NCI-H1694 treated with DMSO at 0.1 percent for 48 hours (cell line): Measurements from ENCODE around the gene FOXD4L1.
"Not testable (repeated sequence)": the region's sequence is repeated elsewhere in the genome, so short reads cannot be mapped to it uniquely, and the experiment has no call there.

Experiments used
- DNase-seq: peaks from one replicate; lab custom pipeline; 2025; lab: John Stamatoyannopoulos, UW

The FOXD4L1 gene

GRCh38 chr2:113498365-113498764, at the start of gene FOXD4L1:
Gene FOXD4L1, plus strand, starts transcription at chr2:113498665. Its CDS starts 592 bp downstream, at chr2:113499257.
- DNase-seq: not testable (repeated sequence)

DNA sequence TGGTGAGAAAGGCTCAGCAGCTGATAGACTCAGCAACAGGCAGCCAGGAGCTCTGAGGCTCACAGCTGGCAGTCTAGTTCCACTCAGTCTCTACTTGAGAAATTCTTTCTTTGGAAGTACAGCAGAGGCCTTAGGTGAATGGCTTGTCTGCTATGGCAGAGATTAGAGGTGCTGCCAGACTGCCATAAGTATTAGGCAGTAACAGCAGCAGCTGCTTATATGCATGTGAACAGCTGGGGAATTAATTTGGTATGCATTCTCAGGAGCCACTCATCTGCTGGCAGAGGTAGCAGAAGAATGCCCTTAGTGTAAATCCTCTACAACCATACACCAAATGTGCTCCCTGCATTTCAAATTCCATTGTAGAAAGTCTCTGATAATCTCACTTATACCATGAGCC, 32.7 kb upstream of the FOXD4L1 start:
- not testable (repeated sequence) for DNase-seq

DNA sequence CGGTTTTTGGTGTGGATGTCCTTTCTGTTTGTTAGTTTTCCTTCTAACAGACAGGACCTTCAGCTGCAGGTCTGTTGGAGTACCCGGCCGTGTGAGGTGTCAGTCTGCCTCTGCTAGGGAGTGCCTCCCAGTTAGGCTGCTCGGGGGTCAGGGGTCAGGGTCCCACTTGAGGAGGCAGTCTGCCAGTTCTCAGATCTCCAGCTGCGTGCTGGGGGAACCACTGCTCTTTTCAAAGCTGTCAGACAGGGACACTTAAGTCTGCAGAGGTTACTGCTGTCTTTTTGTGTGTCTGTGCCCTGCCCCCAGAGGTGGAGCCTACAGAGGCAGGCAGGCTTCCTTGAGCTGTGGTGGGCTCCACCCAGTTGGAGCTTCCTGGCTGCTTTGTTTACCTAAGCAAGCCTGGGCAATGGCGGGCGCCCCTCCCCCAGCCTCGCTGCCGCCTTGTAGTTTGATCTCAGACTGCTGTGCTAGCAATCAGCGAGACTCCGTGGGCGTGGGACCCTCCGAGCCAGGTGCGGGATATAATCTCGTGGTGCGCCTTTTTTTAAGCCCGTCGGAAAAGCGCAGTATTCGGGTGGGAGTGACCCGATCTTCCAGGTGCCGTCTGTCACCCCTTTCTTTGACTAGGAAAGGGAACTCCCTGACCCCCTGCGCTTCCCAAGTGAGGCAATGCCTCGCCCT, 21.6 kb upstream of the FOXD4L1 start:
- DNase-seq: not testable (repeated sequence)

GRCh38 chr2:113496527-113496926, 1.9 kb upstream of the FOXD4L1 start:
- not testable (repeated sequence) for DNase-seq

- DNase-seq: not testable (repeated sequence)
Observed at GRCh38 chr2:113499019-113499885, 787 bp downstream of the FOXD4L1 start.

GRCh38 chr2:113499886-113500722, 1.6 kb downstream of the FOXD4L1 start:
- not testable (repeated sequence) for DNase-seq

- not testable (repeated sequence) for DNase-seq
Observed at GRCh38 chr2:113500723-113501038, 2.2 kb downstream of the FOXD4L1 start.

- DNase-seq: not testable (repeated sequence)
Observed at GRCh38 chr2:113502216-113503093, 4.0 kb downstream of the FOXD4L1 start.

DNA sequence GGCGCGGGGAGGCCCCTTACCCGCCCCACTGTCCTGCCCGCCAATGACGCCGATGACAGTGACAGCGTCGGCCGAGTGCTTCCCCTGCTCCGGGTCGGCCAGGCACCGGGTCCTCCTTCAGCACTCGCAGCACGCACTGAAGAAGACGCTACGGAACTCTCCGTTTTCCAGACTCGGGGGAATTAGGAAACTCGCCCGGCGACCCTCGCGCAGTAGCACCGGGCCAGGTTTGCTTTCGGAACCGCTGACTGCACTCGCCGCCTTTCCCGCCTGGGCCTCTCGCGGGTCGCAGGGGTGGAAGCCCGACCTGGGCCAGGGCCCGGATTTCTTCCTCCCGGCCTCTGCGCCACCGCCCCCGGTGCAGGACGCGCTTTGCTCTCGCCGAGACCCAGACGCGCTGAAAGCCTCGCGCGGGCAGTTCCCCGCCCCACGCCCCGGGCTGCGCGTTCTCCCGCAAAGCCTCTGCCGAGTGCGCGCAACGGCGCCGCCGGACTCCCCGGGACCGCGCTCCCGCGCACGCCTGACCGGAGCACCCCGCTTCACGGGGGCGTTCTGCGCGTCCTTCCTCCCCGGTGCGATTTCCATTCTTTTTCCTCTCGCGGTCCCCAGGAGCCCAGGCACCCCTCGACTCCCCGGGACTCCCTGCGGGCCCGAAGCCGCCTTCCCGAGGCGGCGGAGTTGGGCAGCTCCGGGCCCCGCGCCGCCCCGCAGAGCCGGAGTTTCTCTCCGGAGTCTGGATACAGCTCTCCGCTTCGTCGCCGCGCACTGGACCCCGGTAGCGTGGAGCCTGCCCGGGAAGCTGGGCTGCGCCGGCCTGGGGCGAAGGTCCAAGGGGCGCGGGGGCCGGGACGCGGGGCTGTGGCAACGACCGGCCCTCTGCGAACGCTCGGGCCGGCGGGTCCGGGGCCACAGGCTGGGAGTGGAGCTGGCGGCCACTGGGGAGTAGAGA, 4.9 kb downstream of the FOXD4L1 start:
- DNase-seq: not testable (repeated sequence)

- DNase-seq: not testable (repeated sequence)
Observed at GRCh38 chr2:113504081-113504480, 5.6 kb downstream of the FOXD4L1 start.

GRCh38 chr2:113507394-113508140, 9.1 kb downstream of the FOXD4L1 start:
- DNase-seq: not testable (repeated sequence)

DNA sequence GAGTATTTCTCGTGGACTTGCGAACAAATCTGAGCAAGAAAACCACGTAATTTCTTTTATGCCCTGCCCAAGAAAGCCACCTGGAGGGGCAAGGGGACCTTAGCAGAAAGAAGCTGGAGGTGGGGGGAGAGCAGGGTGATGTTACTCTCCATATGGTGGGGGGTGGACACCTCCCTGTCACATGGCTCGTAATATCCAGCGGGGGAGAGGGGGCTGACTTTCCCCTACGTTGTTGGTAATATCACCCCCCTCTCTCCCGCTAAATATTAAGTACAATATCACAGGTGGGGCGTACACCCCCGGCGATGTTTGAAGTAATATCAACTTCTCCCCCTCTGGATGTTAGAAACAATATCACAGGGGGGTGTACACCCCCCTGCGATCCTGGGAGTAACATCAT, 9.7 kb downstream of the FOXD4L1 start:
- DNase-seq: not testable (repeated sequence)

- not testable (repeated sequence) for DNase-seq
Observed at GRCh38 chr2:113510913-113511312, 12.4 kb downstream of the FOXD4L1 start.

DNA sequence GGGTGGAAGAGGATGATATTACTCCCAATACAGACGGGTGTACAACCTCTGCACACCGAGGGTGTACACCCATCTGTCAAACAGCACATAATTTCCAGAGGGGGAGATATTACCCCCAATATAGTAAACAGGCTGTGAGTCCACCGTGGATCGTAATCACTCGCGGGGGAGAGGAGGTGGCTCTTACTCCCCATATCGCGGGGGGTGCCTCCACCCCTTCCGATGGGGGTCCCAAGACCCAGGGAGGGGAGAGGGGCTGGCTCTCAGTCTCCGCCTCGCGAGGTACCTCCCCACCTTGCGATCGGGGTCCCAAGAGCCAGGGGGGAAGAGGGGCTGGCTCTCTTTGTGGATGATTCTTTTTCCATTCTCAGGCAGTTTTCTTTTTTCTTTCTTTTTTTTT, 13.4 kb downstream of the FOXD4L1 start:
- not testable (repeated sequence) for DNase-seq

DNA sequence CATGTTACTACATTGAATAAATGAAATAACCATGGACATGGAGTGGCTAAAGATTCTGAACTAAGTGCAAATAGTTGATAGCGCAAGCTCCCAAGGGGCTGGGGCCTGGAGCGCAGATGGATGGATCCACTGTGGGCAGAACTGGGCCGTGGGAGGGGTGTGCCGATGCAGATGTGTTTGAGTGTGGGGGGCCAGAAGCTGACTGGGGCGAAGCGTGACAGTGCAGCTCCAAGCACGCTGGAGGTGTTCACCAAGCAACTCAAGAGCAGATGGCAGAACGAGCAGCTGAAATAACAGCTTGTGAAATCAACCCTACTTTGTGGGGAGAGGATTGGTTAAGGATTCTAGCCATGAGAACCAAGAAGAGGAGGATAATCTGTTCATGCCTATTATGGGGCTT, 17.0 kb downstream of the FOXD4L1 start:
- DNase-seq: not testable (repeated sequence)

DNA sequence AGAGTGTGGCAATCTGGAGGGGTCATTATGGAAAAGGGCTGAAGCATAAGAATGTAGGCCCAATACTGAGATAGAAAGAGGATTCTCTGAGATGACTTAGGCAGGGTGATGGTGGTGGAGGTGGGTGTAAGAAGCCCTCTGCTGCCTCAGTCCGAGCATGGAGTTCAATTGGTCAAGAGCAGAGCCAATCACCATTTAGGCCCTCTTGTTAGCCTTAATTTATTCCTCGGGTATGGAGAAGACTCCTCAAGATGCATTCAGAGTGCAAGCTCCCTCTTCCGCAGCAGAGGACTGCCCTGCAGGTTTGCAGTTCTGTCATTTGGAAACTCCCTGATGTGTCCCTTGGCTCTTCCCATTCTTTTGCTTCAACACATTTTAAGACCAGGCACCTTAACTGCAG, 17.5 kb downstream of the FOXD4L1 start:
- DNase-seq: not testable (repeated sequence)

- not testable (repeated sequence) for DNase-seq
Observed at GRCh38 chr2:113517025-113517424, 18.6 kb downstream of the FOXD4L1 start.

GRCh38 chr2:113520837-113521236, 22.4 kb downstream of the FOXD4L1 start:
- not testable (repeated sequence) for DNase-seq

DNA sequence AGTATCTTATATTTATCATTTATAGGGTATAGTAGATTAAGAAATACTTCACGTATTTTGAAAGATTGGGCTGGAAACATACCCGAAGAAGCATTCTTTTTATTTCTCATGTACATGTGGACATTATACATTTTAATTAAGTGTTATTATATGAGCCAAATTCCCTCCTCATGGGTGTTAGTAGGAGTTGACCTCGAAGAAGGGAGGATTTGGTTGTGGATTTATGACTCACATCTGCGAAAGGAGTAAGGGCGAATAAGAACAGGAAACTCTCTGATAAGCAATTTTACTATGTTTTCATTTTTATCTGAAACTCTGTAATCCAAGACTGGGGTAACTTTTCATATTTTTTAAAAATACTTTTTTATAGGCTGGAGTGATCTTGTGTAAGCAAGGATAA, 23.0 kb downstream of the FOXD4L1 start:
- not testable (repeated sequence) for DNase-seq
